Ovary (tissue), 9 donors: ENCODE data around the gene MAOB. TPM values are rescaled to one million over a fixed set of nuclear protein-coding genes. Genes with fewer than 3 reads are reported as not detected.
A peak's percentile ranks its signal among the peaks of the same experiment; 100 is the strongest.

ENCODE experiments used
- DNase-seq, 5 donors: peaks; one replicate each; pipeline ENCODE4 v3.0.0-alpha.2; 2019 to 2020
- H3K27ac ChIP-seq, 2 donors: fragments of 200-600 bp; one replicate each; pipeline versions ENCODE4 v1.5.1 to v1.8.0; 2019 to 2022
- H3K27me3 ChIP-seq: fragments of 200-600 bp; one replicate; pipeline ENCODE4 v1.8.0; 2022
- H3K36me3 ChIP-seq: fragments of 200-600 bp; sonication (generic); one replicate; pipeline ENCODE4 v1.5.1; 2019
- H3K4me1 ChIP-seq: one replicate; pipeline ENCODE4 v1.8.1; 2013; ENCODE audit warnings: mild to moderate bottlenecking, moderate library complexity; ENCODE audit not compliant: insufficient read depth
- H3K4me3 ChIP-seq: fragments of 200-600 bp; sonication (generic); one replicate; pipeline ENCODE4 v1.5.1; 2017
- H3K9me3 ChIP-seq, 2 donors: fragments of 200-600 bp in 1 of 2; sonication (generic) in 1 of 2; one replicate each; pipeline versions ENCODE4 v1.5.1 to v1.8.1; 2013 to 2019; ENCODE audit warnings: mild to moderate bottlenecking in 1 of 2, moderate library complexity in 1 of 2
- CTCF ChIP-seq, 3 donors: fragments of 450-650 bp in 2 of 3; fragments of 200-600 bp in 1 of 3; IDR thresholded peaks; one replicate each; pipeline versions ENCODE4 v1.5.1 to v1.8.0; 2016 to 2022; ENCODE audit warnings: antibody characterized with exemption in 3 of 3, mild to moderate bottlenecking in 1 of 3
- EP300 ChIP-seq: sonication (generic); formaldehyde crosslinking; IDR thresholded peaks from one replicate; pipeline ENCODE4 v1.6.1; 2017; ENCODE audit warnings: antibody characterized with exemption
- POLR2A ChIP-seq: fragments of 450-650 bp; IDR thresholded peaks from one replicate; pipeline ENCODE4 v1.6.1; 2017; ENCODE audit warnings: antibody characterized with exemption, mild to moderate bottlenecking, moderate library complexity
- WGBS, 3 donors: extraction: QIAGEN DNeasy Blood & Tissue Kit in 1 of 3; methylation state at CpG; one replicate each; pipeline versions ENCODE4 v1.1.5 to v1.1.7; 2013 to 2017; 5-methylcytosine and 5-hydroxymethylcytosine counted together
- intact Hi-C, 4 donors: fragments of 100-400 bp; cut with DNase I; formaldehyde crosslinking; loops; one replicate each; pipeline versions ENCODE4 v1.11.0 to v1.15.1; 2022 to 2023
- polyA plus RNA-seq, 2 donors: library from polyadenylated mRNA; stranded (reverse); fragments of 200-250 nt in 1 of 2; fragments of 350-450 nt in 1 of 2; fragmentation: Illumina TruSeq in 1 of 2; extraction: RNeasy Lipid Tissue Mini Kit (QIAGEN cat#74804) in 1 of 2; gene quantifications; one replicate each; pipeline ENCODE4 v1.2.3, GENCODE V29; 2013 to 2014
- total RNA-seq, 7 donors: library from RNA; depleted of rRNA in 2 of 7; stranded (reverse); fragments of >200 nt in 2 of 7; fragmentation: NEBNext Ultra II Directional in 3 of 7; extraction: Animal tissue kit (Norgen Biotek cat#: 25700) in 3 of 7; gene quantifications; one replicate each; pipeline versions ENCODE4 v1.1.0 to v1.2.4, GENCODE V29; 2016 to 2023
- donor health status: DM: no; HTN: no; CAD: no; lungs with moderate emphysema.
- donor health status: DM: no; HTN: no; CAD: no.
- donor health status: Bipolar disorder and iron deficiency.
- donor health status: DM: yes; HTN: yes; CAD: no.
- donor health status: DM: no; HTN: no; CAD: no.
- donor health status: DM: yes; HTN: yes; CAD: no.

The MAOB gene
- total and polyA plus RNA-seq, 9 donors, result 57.2 to 322 (median 180) TPM

- Histone ChIP-seq H3K27me3 (no peaks in the 10 kb centered on the region), H3K4me1 (no peaks in the 10 kb centered on the region), H3K9me3 (no peaks in the 10 kb centered on the region), H3K36me3 (no peaks in the 10 kb centered on the region), H3K4me3 (no peak overlapping the region), H3K27ac (no peak overlapping the region)
- intact Hi-C loops, result no loop called here
- TF ChIP-seq POLR2A, result no peak
- no peak for TF ChIP-seq CTCF (IDR thresholded peaks at IDR 0.05)
- TF ChIP-seq EP300, result no peak
- no peak for DNase-seq
These were observed 54.5 kb downstream of the MAOB start for GRCh38 chrX:43827791-43828190.

GRCh38 chrX:43822014-43822413 is 60.2 kb downstream of the MAOB start:
- no peak for DNase-seq
- Histone ChIP-seq H3K9me3 (no peaks in the 10 kb centered on the region), H3K4me3 (no peak overlapping the region), H3K36me3 (no peaks in the 10 kb centered on the region), H3K27me3 (no peaks in the 10 kb centered on the region), H3K4me1 (no peaks in the 10 kb centered on the region), H3K27ac (no peak overlapping the region)
- TF ChIP-seq CTCF (IDR thresholded peaks at IDR 0.05) (no peak), EP300 (no peak), POLR2A (no peak)
- WGBS, 3 donors, result 7 to 9% (median 7%) methylated on average over 1 of the region's 1 CpG
- intact Hi-C loops, result no loop called here

GRCh38 chrX:43817444-43817843 is 64.8 kb downstream of the MAOB start:
- H3K27me3 ChIP-seq, result no peaks in the 10 kb centered on the region
- intact Hi-C loops, result no loop called here
- TF ChIP-seq POLR2A (no peak), CTCF (IDR thresholded peaks at IDR 0.05) (no peak), EP300 (no peak)
- no peaks in the 10 kb centered on the region for H3K36me3 ChIP-seq
- no peaks in the 10 kb centered on the region for H3K9me3 ChIP-seq
- no peak overlapping the region for H3K27ac ChIP-seq
- 59 to 72% (median 67%) methylated on average over 3 of the region's 3 CpGs for WGBS, 3 donors
- H3K4me3 ChIP-seq, result no peak overlapping the region
- DNase-seq, result no peak
- H3K4me1 ChIP-seq, result peaks cover 2% of the 10 kb centered on the region

GRCh38 chrX:43815209-43815608 is 67.0 kb downstream of the MAOB start:
- no peaks in the 10 kb centered on the region for H3K9me3 ChIP-seq
- TF ChIP-seq EP300, result no peak
- TF ChIP-seq CTCF (IDR thresholded peaks at IDR 0.05), result no peak
- TF ChIP-seq POLR2A, result no peak
- no peak overlapping the region for H3K27ac ChIP-seq
- H3K27me3 ChIP-seq, result no peaks in the 10 kb centered on the region
- no peaks in the 10 kb centered on the region for H3K36me3 ChIP-seq
- WGBS, 3 donors, result 13 to 21% (median 18%) methylated on average over 2 of the region's 2 CpGs
- intact Hi-C loops, result no loop called here
- no peak for DNase-seq
- peaks cover 2% of the 10 kb centered on the region for H3K4me1 ChIP-seq
- no peak overlapping the region for H3K4me3 ChIP-seq

GRCh38 chrX:43813898-43814297 is 68.4 kb downstream of the MAOB start:
- Histone ChIP-seq H3K4me3 (no peak overlapping the region), H3K27ac (no peak overlapping the region), H3K4me1 (peaks cover 2% of the 10 kb centered on the region), H3K9me3 (no peaks in the 10 kb centered on the region), H3K27me3 (no peaks in the 10 kb centered on the region), H3K36me3 (no peaks in the 10 kb centered on the region)
- TF ChIP-seq EP300, result no peak
- no peak for TF ChIP-seq POLR2A
- TF ChIP-seq CTCF (IDR thresholded peaks at IDR 0.05), result no peak
- DNase-seq, result peak in 1 of 5 donors; percentile 22
- intact Hi-C loops, result no loop called here
